NCI-H774 (cell line): ENCODE results near the gene TTLL5.

ENCODE experiments used
- DNase-seq: peaks from one replicate; lab custom pipeline; 2025; lab: John Stamatoyannopoulos, UW

TTLL5 gene

GRCh38 chr14:75987201-75987970 is 326.3 kb downstream of the TTLL5 start:
- no peak for DNase-seq

DNA sequence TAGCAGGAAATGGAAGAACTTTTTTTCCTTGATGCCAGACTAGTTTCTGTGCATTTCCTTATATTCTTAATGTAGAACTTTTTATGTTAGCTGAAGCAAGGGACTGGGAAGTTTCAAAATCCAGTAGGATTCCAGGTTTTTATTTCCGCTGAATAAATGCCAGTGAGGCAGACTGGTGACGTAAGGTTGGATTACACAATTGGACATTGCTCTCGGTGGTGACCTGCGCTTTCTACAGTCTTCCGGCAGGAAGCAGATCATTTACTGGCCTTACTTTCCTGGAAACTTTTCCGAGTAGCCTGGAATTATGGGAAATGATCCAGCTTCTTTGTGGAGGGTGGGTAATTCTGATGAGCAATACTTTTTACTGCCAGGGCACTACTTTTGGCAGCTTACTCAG is 328.1 kb downstream of the TTLL5 start:
- DNase-seq: no peak

DNA sequence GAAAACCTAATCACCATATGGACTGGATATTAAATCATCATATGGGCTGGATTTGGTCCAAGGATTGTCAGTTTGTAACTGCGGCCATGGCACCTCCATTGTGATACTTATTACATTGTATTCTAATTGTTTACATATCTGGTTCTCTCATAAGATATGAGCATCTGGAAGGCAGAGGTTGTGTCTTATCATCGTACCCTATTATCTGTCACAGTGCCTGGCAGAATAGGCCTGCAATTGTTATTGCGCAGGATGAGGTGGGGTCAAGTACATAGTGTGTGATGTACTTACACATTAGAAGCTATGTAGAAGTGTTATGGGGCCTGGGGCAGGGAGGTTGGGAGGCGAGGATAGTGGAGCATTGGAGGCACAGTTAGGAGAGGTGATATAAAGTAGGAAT is 329.3 kb downstream of the TTLL5 start:
- DNase-seq: no peak

GRCh38 chr14:75991753-75992152 is 330.7 kb downstream of the TTLL5 start:
- no peak for DNase-seq

- DNase-seq: no peak
Measured at GRCh38 chr14:75993567-75994041, 332.6 kb downstream of the TTLL5 start.

GRCh38 chr14:75995372-75996041 is 334.5 kb downstream of the TTLL5 start:
- DNase-seq: no peak

GRCh38 chr14:75996488-75996887 is 335.4 kb downstream of the TTLL5 start:
- no peak for DNase-seq

DNA sequence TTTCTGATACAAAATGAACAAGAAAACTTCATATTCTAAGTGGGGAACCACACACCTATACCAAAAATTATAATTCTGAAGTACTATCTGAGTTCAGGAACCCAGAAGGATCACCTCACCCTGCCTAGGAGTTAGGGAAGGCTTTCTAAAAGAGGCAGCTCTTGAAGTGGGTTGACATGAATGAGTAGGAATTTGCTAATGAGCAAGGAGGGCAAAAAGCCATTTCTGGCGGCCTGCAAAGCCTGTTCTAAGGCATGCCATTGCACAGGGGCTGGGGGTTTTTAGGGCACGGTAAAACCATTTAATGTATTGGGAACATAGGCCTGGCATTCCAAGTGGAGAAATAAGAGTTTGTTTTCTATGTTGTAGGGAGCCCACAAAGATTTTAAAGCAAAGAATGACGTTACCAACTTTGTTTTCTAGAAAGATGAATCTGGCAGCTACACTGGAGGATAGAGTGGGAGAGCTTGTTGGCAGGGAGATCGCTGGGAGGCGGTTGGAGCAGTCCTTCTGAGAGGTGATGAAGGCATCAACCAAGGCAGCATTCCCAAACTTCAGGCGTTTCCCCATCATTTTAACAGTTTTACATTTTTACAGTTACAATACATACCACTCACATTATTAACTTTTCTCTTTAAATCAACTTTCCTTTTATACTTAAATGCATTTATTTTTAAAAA is 338.6 kb downstream of the TTLL5 start:
- no peak for DNase-seq

DNA sequence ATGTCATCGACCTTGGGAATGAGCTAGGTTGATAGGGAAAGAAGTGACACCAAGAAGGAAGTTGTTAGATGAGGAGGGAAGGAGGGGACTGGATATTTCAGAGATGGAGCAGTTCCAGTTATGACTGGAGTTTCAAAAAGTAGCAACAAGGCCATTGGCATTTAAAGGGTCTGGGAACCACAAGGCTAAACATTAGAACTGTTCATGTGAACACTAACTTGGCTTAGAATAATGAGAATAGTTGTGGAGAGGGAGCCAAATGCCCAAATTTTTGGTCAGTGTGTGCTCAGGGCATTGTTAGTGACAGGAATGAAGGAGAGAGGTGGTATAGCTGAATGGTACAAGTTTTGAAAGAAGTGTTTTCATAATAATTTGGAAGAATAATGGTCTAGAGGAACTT is 341.3 kb downstream of the TTLL5 start:
- no peak for DNase-seq
